OCI-LY3 (cell line): Measurements from ENCODE around the gene MLLT10.

Experiments used
- EZH2phosphoT487 ChIP-seq: fragments of 200-600 bp; shearing (Covaris generic); IDR thresholded peaks from 2 replicates; pipeline ENCODE4 v1.6.1; 2018; ENCODE audit warnings: antibody characterized with exemption, mixed run types, low read depth
- TF ChIP-seq, protein P1 (sequence below): fragments of 200-600, 300-600 bp; sonication (generic); IDR thresholded peaks from 2 replicates; pipeline ENCODE4 v1.5.1; 2014; ENCODE audit warnings: antibody characterized with exemption, low read length, low read depth

DNA sequence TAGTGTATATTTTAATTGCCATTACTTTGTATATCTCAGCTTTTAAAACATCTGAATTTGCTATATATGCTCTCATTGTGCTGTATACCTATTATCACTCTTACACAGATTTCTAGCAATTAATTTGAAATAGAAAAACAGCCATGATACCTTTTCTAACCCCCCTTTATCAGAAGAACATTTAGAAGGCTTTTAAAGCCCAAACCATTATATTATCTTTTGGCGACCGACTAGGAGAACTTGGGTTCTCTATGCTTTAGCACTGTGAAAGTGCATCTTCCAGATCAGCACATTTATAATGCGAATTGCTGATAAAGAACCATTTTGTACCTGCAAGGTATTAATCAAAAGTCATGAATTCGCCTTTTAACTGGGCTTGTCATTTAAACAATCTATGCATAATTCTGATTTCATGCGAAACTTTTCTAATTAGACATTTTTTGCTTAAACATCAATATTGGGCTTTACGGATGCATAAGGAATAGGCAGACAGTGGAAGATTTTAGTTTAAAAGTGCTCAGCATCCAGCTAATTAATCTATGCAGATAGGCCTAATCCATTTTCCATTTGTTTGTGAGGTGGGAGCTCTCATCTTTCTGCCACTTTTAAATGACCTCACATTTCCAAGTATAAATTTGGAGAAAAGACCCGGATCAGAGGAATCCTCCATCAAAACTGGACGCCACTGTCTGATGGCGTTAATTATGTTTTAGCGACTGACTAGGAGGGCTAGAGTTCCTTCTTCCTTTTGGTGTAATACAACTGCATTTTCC is 1.2 kb upstream of the MLLT10 start:
- TF ChIP-seq, protein P1, sequence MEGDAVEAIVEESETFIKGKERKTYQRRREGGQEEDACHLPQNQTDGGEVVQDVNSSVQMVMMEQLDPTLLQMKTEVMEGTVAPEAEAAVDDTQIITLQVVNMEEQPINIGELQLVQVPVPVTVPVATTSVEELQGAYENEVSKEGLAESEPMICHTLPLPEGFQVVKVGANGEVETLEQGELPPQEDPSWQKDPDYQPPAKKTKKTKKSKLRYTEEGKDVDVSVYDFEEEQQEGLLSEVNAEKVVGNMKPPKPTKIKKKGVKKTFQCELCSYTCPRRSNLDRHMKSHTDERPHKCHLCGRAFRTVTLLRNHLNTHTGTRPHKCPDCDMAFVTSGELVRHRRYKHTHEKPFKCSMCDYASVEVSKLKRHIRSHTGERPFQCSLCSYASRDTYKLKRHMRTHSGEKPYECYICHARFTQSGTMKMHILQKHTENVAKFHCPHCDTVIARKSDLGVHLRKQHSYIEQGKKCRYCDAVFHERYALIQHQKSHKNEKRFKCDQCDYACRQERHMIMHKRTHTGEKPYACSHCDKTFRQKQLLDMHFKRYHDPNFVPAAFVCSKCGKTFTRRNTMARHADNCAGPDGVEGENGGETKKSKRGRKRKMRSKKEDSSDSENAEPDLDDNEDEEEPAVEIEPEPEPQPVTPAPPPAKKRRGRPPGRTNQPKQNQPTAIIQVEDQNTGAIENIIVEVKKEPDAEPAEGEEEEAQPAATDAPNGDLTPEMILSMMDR, result no peak
- no peak for TF ChIP-seq EZH2phosphoT487
